Testis (tissue), 2 donors: ENCODE results near the gene TRABD2A.

Source experiments
- CTCF ChIP-seq, 3 experiments: fragments of 450-650 bp in 2 of 3; fragments of 200-600 bp in 1 of 3; sonication (generic) in 1 of 3; IDR thresholded peaks; one replicate each; pipeline ENCODE4 v1.5.1; 2016 to 2019; ENCODE audit warnings: antibody characterized with exemption in 3 of 3, mild to moderate bottlenecking in 2 of 3, moderate library complexity in 1 of 3
- POLR2A ChIP-seq: fragments of 450-650 bp; IDR thresholded peaks from one replicate; pipeline ENCODE4 v1.6.1; 2017; ENCODE audit warnings: antibody characterized with exemption, mild to moderate bottlenecking, moderate library complexity

- TF ChIP-seq POLR2A (no peak), CTCF (IDR thresholded peaks at IDR 0.05) (no peak)
Observed at GRCh38 chr2:84807063-84807485, 73.8 kb downstream of the TRABD2A start.
